Endodermal cell (in vitro differentiated cells): ENCODE results near the gene QSOX1. TPM values are rescaled to one million over a fixed set of nuclear protein-coding genes. Genes with fewer than 3 reads are reported as not detected.

ENCODE experiments used
- DNase-seq: peaks from one replicate; pipeline ENCODE4 v3.0.0-alpha.2; 2017
- H3K27ac ChIP-seq: 2 replicates; pipeline ENCODE4 v1.5.1; 2013; ENCODE audit warnings: mild to moderate bottlenecking, low read depth, low read length, moderate library complexity
- H3K27me3 ChIP-seq: 2 replicates; pipeline ENCODE4 v1.6.1; 2013; ENCODE audit warnings: mild to moderate bottlenecking, low read length, moderate library complexity; ENCODE audit not compliant: insufficient read depth, control insufficient read depth, poor library complexity, severe bottlenecking
- H3K36me3 ChIP-seq: 2 replicates; pipeline ENCODE4 v1.7.0; 2013; ENCODE audit warnings: mild to moderate bottlenecking, low read length, moderate library complexity; ENCODE audit not compliant: control insufficient read depth, insufficient read depth
- H3K4me1 ChIP-seq: one replicate; pipeline ENCODE4 v1.7.0; 2013; ENCODE audit warnings: low read length; ENCODE audit not compliant: control insufficient read depth, insufficient read depth
- H3K4me3 ChIP-seq: 2 replicates; pipeline ENCODE4 v1.5.1; 2013; ENCODE audit warnings: mild to moderate bottlenecking, low read length, moderate library complexity
- H3K9ac ChIP-seq: 2 replicates; pipeline ENCODE4 v1.6.1; 2013; ENCODE audit warnings: mild to moderate bottlenecking, low read length, moderate library complexity; ENCODE audit not compliant: poor library complexity, severe bottlenecking; ENCODE audit errors: extremely low read depth
- H3K9me3 ChIP-seq: 2 replicates; pipeline ENCODE4 v1.6.1; 2013; ENCODE audit warnings: mild to moderate bottlenecking, low read length, moderate library complexity; ENCODE audit not compliant: control insufficient read depth
- H3K27ac Mint-ChIP-seq: 2 replicates; pipeline ENCODE4 v1.8.0; 2020; ENCODE audit warnings: mixed read lengths
- H3K27me3 Mint-ChIP-seq: 2 replicates; pipeline ENCODE4 v1.8.0; 2021; ENCODE audit warnings: mild to moderate bottlenecking, mixed read lengths; ENCODE audit not compliant: insufficient read depth
- H3K36me3 Mint-ChIP-seq: 2 replicates; pipeline ENCODE4 v1.8.0; 2020; ENCODE audit warnings: low read depth, mixed read lengths
- H3K4me1 Mint-ChIP-seq: 2 replicates; pipeline ENCODE4 v1.8.0; 2020; ENCODE audit warnings: mixed read lengths
- H3K4me3 Mint-ChIP-seq: 2 replicates; pipeline ENCODE4 v1.8.0; 2020; ENCODE audit warnings: mild to moderate bottlenecking, moderate library complexity, mixed read lengths
- H3K9me3 Mint-ChIP-seq: 2 replicates; pipeline ENCODE4 v1.8.0; 2020; ENCODE audit warnings: mild to moderate bottlenecking, mixed read lengths
- CTCF ChIP-seq: fragments of 200-600 bp; sonication (generic); conservative IDR thresholded peaks from 2 replicates; pipeline ENCODE4 v1.5.0; 2021; ENCODE audit warnings: antibody characterized with exemption, mild to moderate bottlenecking
- WGBS, 2 experiments: methylation state at CpG; one replicate each; pipeline versions ENCODE4 v1.1.5 to v1.1.7; 2013; ENCODE audit warnings: missing lambda C conversion rate in 2 of 2, mixed read lengths in 1 of 2; ENCODE audit not compliant: insufficient coverage in 1 of 2, insufficient read length in 1 of 2; 5-methylcytosine and 5-hydroxymethylcytosine counted together
- long read RNA-seq, 4 experiments: library from polyadenylated mRNA in 2 of 4; library from RNA in 1 of 4; library from capped mRNA in 1 of 4; stranded (forward) in 3 of 4; unstranded in 1 of 4; transcript quantifications; one replicate each; pipeline ENCODE4 v2.0.0, GENCODE V29; 2020 to 2021; ENCODE audit warnings: inconsistent platforms in 1 of 4
- polyA plus RNA-seq, 2 experiments: library from polyadenylated mRNA; stranded (reverse); fragments of 50-300 nt; gene quantifications; one replicate each; pipeline ENCODE4 v1.2.3, GENCODE V29; 2013
- total RNA-seq, 2 donors: library from RNA; stranded (reverse); fragmentation: NEBNext Ultra II Directional in 1 of 2; extraction: Animal tissue kit (Norgen Biotek cat#: 25700) in 1 of 2; gene quantifications; 2 replicates in 1 of 2; 3 replicates in 1 of 2; pipeline ENCODE4 v1.2.1, GENCODE V29; 2021

QSOX1 gene
- 100 to 1,000 TPM in 1 of 2 donors, 10 to 100 TPM in 1; 77.9 to 116 TPM for total RNA-seq
- polyA plus RNA-seq (2013, experiment 1 of 2): 41.5 TPM
- 39.1 TPM for polyA plus RNA-seq (2013, experiment 2 of 2)
- long read RNA-seq, experiment 1, full-length matches to known transcripts: 15 of 51 reads
- long read RNA-seq, experiment 1, partial matches to known transcripts: 27 of 51 reads
- long read RNA-seq, experiment 1, other reads (novel, unspliced or antisense): 9 of 51 reads
- long read RNA-seq, experiment 2, full-length matches to known transcripts: 162 of 229 reads
- long read RNA-seq, experiment 2, partial matches to known transcripts: 25 of 229 reads
- long read RNA-seq, experiment 2, other reads (novel, unspliced or antisense): 42 of 229 reads
- long read RNA-seq, experiment 3, full-length matches to known transcripts: 176 of 275 reads
- long read RNA-seq, experiment 3, partial matches to known transcripts: 35 of 275 reads
- long read RNA-seq, experiment 3, other reads (novel, unspliced or antisense): 64 of 275 reads
- long read RNA-seq, experiment 4, partial matches to known transcripts: 4 of 4 reads
- long read RNA-seq, experiment 4, other reads (novel, unspliced or antisense): 0 of 4 reads

GRCh38 chr1:180154325-180155181 lies at the start of gene QSOX1:
Gene QSOX1, plus strand, starts transcription at chr1:180154869. Its CDS starts 39 bp downstream, at chr1:180154908.
- no peaks in the 10 kb centered on the region for H3K9me3 Mint-ChIP-seq
- H3K36me3 ChIP-seq: no peaks in the 10 kb centered on the region
- H3K4me3 ChIP-seq: peak within 1 kb of the TSS; percentile 94
- WGBS, 2 experiments: 0% methylated on average over 38 to 100 of the region's 100 CpGs
- no peak within 1 kb of the TSS for H3K27ac ChIP-seq
- H3K27me3 ChIP-seq: peaks cover 33% of the 10 kb centered on the region
- peak; percentile 37 for TF ChIP-seq CTCF
- H3K27ac Mint-ChIP-seq: peak within 1 kb of the TSS; percentile 69
- peak; percentile 96 for DNase-seq
- peaks cover 44% of the 10 kb centered on the region for H3K4me1 Mint-ChIP-seq
- peaks cover 30% of the 10 kb centered on the region for H3K4me1 ChIP-seq
- H3K9me3 ChIP-seq: no peaks in the 10 kb centered on the region
- H3K9ac ChIP-seq: peak within 1 kb of the TSS; percentile 44
- peak within 1 kb of the TSS; percentile 89 for H3K4me3 Mint-ChIP-seq
- H3K36me3 Mint-ChIP-seq: no peaks in the 10 kb centered on the region
- H3K27me3 Mint-ChIP-seq: peaks cover 44% of the 10 kb centered on the region

- Histone ChIP-seq H3K4me3 (no peak overlapping the region), H3K9me3 (no peaks in the 10 kb centered on the region), H3K27ac (no peak overlapping the region), H3K9ac (no peak overlapping the region), H3K4me1 (no peaks in the 10 kb centered on the region), H3K27me3 (no peaks in the 10 kb centered on the region), H3K36me3 (peaks cover 38% of the 10 kb centered on the region)
- no peak overlapping the region for H3K27ac Mint-ChIP-seq
- H3K4me1 Mint-ChIP-seq: no peaks in the 10 kb centered on the region
- no peak overlapping the region for H3K4me3 Mint-ChIP-seq
- H3K36me3 Mint-ChIP-seq: peaks cover 24% of the 10 kb centered on the region
- DNase-seq: no peak
- 100% methylated on average over 2 of the region's 2 CpGs; no CpG with 5 or more reads in 1 of the 2 experiments for WGBS, 2 experiments
- no peak for TF ChIP-seq CTCF
- H3K27me3 Mint-ChIP-seq: no peaks in the 10 kb centered on the region
- no peaks in the 10 kb centered on the region for H3K9me3 Mint-ChIP-seq
These were observed 42.6 kb upstream of the QSOX1 start for GRCh38 chr1:180112091-180112490.

GRCh38 chr1:180112984-180113647 lies 41.6 kb upstream of the QSOX1 start:
- WGBS, 2 experiments: 97% methylated on average over 2 of the region's 2 CpGs; no CpG with 5 or more reads in 1 of the 2 experiments
- no peak overlapping the region for H3K4me3 ChIP-seq
- no peak overlapping the region for H3K9ac ChIP-seq
- H3K4me1 ChIP-seq: no peaks in the 10 kb centered on the region
- TF ChIP-seq CTCF: no peak
- Mint-ChIP-seq H3K27me3 (no peaks in the 10 kb centered on the region), H3K36me3 (peaks cover 21% of the 10 kb centered on the region), H3K27ac (no peak overlapping the region), H3K4me3 (no peak overlapping the region), H3K4me1 (no peaks in the 10 kb centered on the region), H3K9me3 (no peaks in the 10 kb centered on the region)
- no peak for DNase-seq
- H3K27ac ChIP-seq: no peak overlapping the region
- no peaks in the 10 kb centered on the region for H3K9me3 ChIP-seq
- peaks cover 38% of the 10 kb centered on the region for H3K36me3 ChIP-seq
- H3K27me3 ChIP-seq: no peaks in the 10 kb centered on the region
